Thoracic aorta (tissue), 2 donors: Measurements from ENCODE around the gene PDE4B. TPM values are rescaled to one million over a fixed set of nuclear protein-coding genes. Genes with fewer than 3 reads are reported as not detected.

Experiments used
- ATAC-seq: fragments of 150-250 bp; one replicate; pipeline ENCODE4 v1.8.0; 2017; ENCODE audit warnings: low read depth; ENCODE audit not compliant: insufficient number of reproducible peaks, low FRiP score
- DNase-seq: peaks from one replicate; pipeline ENCODE4 v3.0.0-alpha.2; 2020; ENCODE audit warnings: low spot score
- H3K27ac ChIP-seq, 2 donors: fragments of 200-600 bp; sonication (generic); 1 replicate in 1 of 2; 2 replicates in 1 of 2; pipeline ENCODE4 v1.5.1; 2016; ENCODE audit warnings: mild to moderate bottlenecking in 2 of 2, moderate library complexity in 2 of 2
- H3K27me3 ChIP-seq: fragments of 200-600 bp; sonication (generic); replicated peaks from 2 replicates; pipeline ENCODE4 v1.6.0; 2016; ENCODE audit warnings: mild to moderate bottlenecking; ENCODE audit not compliant: insufficient read depth
- H3K36me3 ChIP-seq: fragments of 200-600 bp; sonication (generic); one replicate; pipeline ENCODE4 v1.5.1; 2016
- H3K4me1 ChIP-seq, 2 donors: fragments of 200-600 bp; sonication (generic); 1 replicate in 1 of 2; 2 replicates in 1 of 2; pipeline versions ENCODE4 v1.5.1 to v1.6.0; 2016; ENCODE audit warnings: low read depth in 2 of 2, mild to moderate bottlenecking in 1 of 2; ENCODE audit not compliant: control insufficient read depth in 1 of 2
- H3K4me3 ChIP-seq: fragments of 200-600 bp; sonication (generic); 2 replicates; pipeline ENCODE4 v1.5.1; 2016; ENCODE audit warnings: mild to moderate bottlenecking
- H3K9me3 ChIP-seq: fragments of 200-600 bp; sonication (generic); 2 replicates; pipeline ENCODE4 v1.5.1; 2016
- total RNA-seq, 2 donors: library from RNA; depleted of rRNA; stranded (reverse); fragments of >200 nt; gene quantifications; one replicate each; pipeline versions ENCODE4 v1.1.0 to v1.2.3, GENCODE V29; 2016
- TF ChIP-seq, protein P1 (sequence below): fragments of 200-600 bp; sonication (generic); IDR thresholded peaks from one replicate; pipeline ENCODE4 v1.5.1; 2019; ENCODE audit warnings: antibody characterized with exemption

The PDE4B gene
- total RNA-seq, 2 donors from 2014 or later: 29.0 to 42.4 TPM

GRCh38 chr1:65889441-65889840 is 96.7 kb downstream of the PDE4B start:
- TF ChIP-seq, protein P1, sequence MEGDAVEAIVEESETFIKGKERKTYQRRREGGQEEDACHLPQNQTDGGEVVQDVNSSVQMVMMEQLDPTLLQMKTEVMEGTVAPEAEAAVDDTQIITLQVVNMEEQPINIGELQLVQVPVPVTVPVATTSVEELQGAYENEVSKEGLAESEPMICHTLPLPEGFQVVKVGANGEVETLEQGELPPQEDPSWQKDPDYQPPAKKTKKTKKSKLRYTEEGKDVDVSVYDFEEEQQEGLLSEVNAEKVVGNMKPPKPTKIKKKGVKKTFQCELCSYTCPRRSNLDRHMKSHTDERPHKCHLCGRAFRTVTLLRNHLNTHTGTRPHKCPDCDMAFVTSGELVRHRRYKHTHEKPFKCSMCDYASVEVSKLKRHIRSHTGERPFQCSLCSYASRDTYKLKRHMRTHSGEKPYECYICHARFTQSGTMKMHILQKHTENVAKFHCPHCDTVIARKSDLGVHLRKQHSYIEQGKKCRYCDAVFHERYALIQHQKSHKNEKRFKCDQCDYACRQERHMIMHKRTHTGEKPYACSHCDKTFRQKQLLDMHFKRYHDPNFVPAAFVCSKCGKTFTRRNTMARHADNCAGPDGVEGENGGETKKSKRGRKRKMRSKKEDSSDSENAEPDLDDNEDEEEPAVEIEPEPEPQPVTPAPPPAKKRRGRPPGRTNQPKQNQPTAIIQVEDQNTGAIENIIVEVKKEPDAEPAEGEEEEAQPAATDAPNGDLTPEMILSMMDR: no peak
- Histone ChIP-seq H3K27ac (no peak overlapping the region), H3K4me1 (no peaks in the 10 kb centered on the region), H3K27me3 (no peaks in the 10 kb centered on the region), H3K9me3 (no peaks in the 10 kb centered on the region), H3K36me3 (no peaks in the 10 kb centered on the region), H3K4me3 (no peak overlapping the region)
- ATAC-seq: no peak
- no peak for DNase-seq

DNA sequence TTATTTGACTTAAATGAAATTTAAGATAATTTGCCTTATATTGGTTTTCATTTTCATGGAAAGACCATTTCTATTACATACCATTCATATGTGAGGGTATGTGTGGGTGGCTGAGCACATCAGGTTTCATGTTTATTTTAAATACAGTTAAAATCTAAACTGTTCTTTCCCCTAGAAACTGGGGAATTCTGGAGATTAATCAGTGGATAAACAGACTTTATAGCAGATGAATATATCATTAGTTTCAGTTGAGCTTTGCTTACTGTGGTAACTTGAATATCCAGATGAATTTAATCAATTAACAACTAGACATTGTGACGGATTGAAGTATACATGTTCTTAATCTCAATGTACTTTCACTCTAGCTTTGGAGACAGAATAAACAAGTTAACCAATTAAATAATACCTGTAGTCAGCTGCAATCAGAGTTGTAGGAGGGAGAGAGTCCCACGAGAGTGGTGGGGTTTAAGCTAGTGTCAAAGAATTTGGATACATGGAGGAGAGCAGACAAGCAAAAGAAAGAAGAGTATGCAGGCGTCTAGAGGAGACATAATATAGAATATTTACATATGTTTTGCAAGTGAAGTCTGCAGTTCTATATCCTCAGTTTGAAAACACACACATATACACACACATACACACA is 97.6 kb downstream of the PDE4B start:
- Histone ChIP-seq H3K27ac (no peak overlapping the region), H3K4me3 (no peak overlapping the region), H3K4me1 (no peaks in the 10 kb centered on the region), H3K9me3 (no peaks in the 10 kb centered on the region), H3K36me3 (no peaks in the 10 kb centered on the region), H3K27me3 (no peaks in the 10 kb centered on the region)
- DNase-seq (no peak), ATAC-seq (no peak)
- TF ChIP-seq, protein P1: no peak

DNA sequence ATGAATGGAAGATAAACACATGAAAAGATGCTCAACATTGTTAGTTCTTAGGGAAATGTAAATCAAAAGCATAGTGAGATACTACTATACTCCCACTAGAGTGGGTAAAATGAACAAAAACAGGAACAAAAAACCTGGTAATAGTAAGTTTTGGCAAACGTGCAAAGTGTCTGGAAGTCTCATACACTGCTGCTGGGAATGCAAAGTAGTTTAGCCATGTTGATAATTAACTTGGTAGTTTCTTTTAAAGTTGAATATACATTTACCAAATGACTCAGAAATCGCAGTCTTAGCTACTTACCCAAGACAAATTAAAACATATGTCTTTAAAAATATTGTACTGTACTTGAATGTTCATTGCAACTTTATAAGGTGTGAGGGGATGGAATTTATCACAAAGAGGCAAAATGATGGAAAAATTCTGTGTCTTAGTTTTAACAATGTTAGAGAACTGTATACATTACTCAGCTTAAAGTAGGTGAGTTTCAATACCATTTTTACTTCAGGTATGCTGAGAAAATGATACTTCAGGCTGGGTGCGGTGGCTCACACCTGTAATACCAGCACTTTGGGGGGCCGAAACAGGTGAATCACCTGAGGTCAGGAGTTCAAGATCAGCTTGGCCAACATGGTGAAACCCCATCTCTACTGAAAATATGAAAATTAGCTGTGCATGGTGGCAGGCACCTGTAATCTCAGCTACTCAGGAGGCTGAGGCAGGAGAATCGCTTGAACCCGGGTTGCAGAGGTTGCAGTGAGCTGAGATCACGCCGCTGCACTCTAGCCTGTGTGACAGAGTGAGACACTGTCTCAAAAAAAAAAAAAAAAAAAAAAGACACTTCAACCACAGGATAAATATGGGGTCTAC is 102.3 kb downstream of the PDE4B start:
- H3K27me3 ChIP-seq: no peaks in the 10 kb centered on the region
- no peaks in the 10 kb centered on the region for H3K36me3 ChIP-seq
- ATAC-seq (no peak), DNase-seq (no peak)
- no peaks in the 10 kb centered on the region for H3K9me3 ChIP-seq
- TF ChIP-seq, protein P1: no peak
- H3K27ac ChIP-seq: no peak overlapping the region
- H3K4me3 ChIP-seq: no peak overlapping the region
- no peaks in the 10 kb centered on the region for H3K4me1 ChIP-seq

GRCh38 chr1:65896721-65897120 is 104.0 kb downstream of the PDE4B start:
- no peaks in the 10 kb centered on the region for H3K4me1 ChIP-seq
- ATAC-seq (no peak), DNase-seq (no peak)
- H3K27me3 ChIP-seq: no peaks in the 10 kb centered on the region
- H3K36me3 ChIP-seq: no peaks in the 10 kb centered on the region
- no peak overlapping the region for H3K27ac ChIP-seq
- H3K9me3 ChIP-seq: no peaks in the 10 kb centered on the region
- no peak overlapping the region for H3K4me3 ChIP-seq
- TF ChIP-seq, protein P1: no peak

- Histone ChIP-seq H3K27ac (no peak overlapping the region), H3K9me3 (no peaks in the 10 kb centered on the region), H3K4me1 (no peaks in the 10 kb centered on the region), H3K27me3 (no peaks in the 10 kb centered on the region), H3K4me3 (no peak overlapping the region), H3K36me3 (no peaks in the 10 kb centered on the region)
- TF ChIP-seq, protein P1: no peak
- ATAC-seq (no peak), DNase-seq (no peak)
Observed at GRCh38 chr1:65897485-65897884, 104.8 kb downstream of the PDE4B start.
